GM12892 (cell line): ENCODE results near the gene SAYSD1.

Experiments used
- POLR2A ChIP-seq: IDR thresholded peaks from 2 replicates; pipeline ENCODE4 v1.6.1; 2011; ENCODE audit warnings: low read depth, low read length, control low read depth
- POLR2AphosphoS5 ChIP-seq: IDR thresholded peaks from 2 replicates; pipeline ENCODE4 v1.6.1; 2011; ENCODE audit warnings: low read depth, low read length, control low read depth
- TAF1 ChIP-seq: IDR thresholded peaks from 2 replicates; pipeline ENCODE4 v1.6.1; 2011; ENCODE audit warnings: low read depth, mild to moderate bottlenecking, control low read depth, low read length, borderline replicate concordance

DNA sequence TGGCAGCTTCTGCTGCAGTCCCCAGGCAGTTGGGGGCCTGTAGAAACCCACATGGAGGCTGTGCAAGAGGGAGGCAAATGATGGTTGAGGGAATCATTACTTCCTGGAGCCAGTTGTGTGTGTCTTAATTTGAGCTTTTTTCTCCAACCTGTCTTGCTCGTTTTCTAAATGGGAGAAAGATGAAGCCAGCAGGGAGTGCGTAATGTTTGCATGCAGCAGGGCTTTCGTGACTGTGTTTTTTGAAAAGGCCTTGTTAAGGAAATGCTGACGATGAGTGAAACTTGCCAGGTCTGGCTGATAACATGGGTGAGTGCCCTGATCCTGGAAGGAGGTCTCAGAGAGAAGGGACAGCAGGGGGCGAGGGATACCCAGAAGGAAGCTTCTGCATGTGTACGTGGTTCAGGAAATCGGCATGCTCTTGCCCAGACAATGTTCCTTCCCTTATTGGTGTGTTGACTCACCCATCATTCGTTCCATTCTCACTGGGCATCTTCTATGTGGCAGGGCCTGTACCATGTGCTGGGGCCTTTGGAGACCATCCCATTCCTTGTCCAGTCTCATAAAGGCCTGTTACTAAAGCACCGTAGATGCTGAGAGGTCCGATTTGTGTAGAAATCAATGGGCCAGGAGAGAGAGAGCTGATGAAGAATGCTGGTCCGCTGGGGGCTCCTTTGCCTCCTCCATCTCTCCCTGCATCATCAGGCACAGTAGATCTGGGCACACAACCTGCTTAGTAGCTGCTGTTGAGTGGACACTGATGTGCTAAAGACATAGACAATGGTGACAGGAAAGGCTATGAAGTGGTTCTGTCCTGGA is 39.0 kb downstream of the SAYSD1 start:
- TF ChIP-seq POLR2A (no peak), TAF1 (no peak), POLR2AphosphoS5 (no peak)
